B cell (primary cell): Measurements from ENCODE around the gene ARHGEF39. TPM values are rescaled to one million over a fixed set of nuclear protein-coding genes. Genes with fewer than 3 reads are reported as not detected.

ENCODE experiments used
- ATAC-seq: fragments of 200-7000 bp; cut with Tn5 transposase; one replicate; pipeline ENCODE4 v1.10.0; 2021; ENCODE audit warnings: low read depth, mild to moderate bottlenecking, moderate number of reproducible peaks, moderate library complexity
- CTCF ChIA-PET: fragments of 350-600 bp; sonication (Branson Sonifier 250); formaldehyde crosslinking; loops from one replicate; lab custom pipeline; 2021; ENCODE audit warnings: antibody characterized with exemption, inconsistent platforms; lab: Charles Lee
- POLR2A ChIA-PET: fragments of 350-600 bp; sonication (Branson Sonifier 250); formaldehyde crosslinking; loops from one replicate; lab custom pipeline; 2021; ENCODE audit warnings: antibody characterized with exemption; lab: Charles Lee
- DNase-seq: peaks from one replicate; pipeline ENCODE4 v3.0.0; 2013
- H2AFZ ChIP-seq: 2 replicates; pipeline ENCODE4 v1.6.1; 2012; ENCODE audit warnings: mild to moderate bottlenecking, low read depth, low read length; ENCODE audit not compliant: insufficient read depth, poor library complexity, severe bottlenecking
- H3K27ac ChIP-seq, 2 donors: 1 replicate in 1 of 2; 2 replicates in 1 of 2; pipeline ENCODE4 v1.5.1; 2012 to 2013; ENCODE audit warnings: low read length in 2 of 2, mild to moderate bottlenecking in 2 of 2, moderate library complexity in 1 of 2
- H3K27me3 ChIP-seq, 4 experiments: fragments of 200-600 bp in 1 of 4; sonication (generic) in 1 of 4; replicated peaks in 1 of 4; 1 replicate in 2 of 4; 2 replicates in 2 of 4; pipeline versions ENCODE4 v1.6.1 to v1.7.0; 2013 to 2016; ENCODE audit warnings: low read length in 3 of 4, mild to moderate bottlenecking in 2 of 4, mixed read lengths in 1 of 4, moderate library complexity in 1 of 4; ENCODE audit not compliant: insufficient read depth in 4 of 4, control insufficient read depth in 3 of 4; ENCODE audit errors: control extremely low read depth in 1 of 4
- H3K36me3 ChIP-seq, 2 experiments: replicated peaks in 1 of 2; 1 replicate in 1 of 2; 2 replicates in 1 of 2; pipeline versions ENCODE4 v1.6.1 to v1.7.1; 2013; ENCODE audit warnings: low read length in 1 of 2; ENCODE audit not compliant: insufficient read depth in 2 of 2, control insufficient read depth in 1 of 2; ENCODE audit errors: control extremely low read depth in 1 of 2, extremely low read depth in 1 of 2
- H3K4me1 ChIP-seq, 2 donors: fragments of 200-600 bp in 1 of 2; sonication (generic) in 1 of 2; 1 replicate in 1 of 2; 2 replicates in 1 of 2; pipeline versions ENCODE4 v1.5.1 to v1.6.1; 2013 to 2017; ENCODE audit warnings: low read length in 2 of 2; ENCODE audit not compliant: control insufficient read depth in 2 of 2, insufficient read depth in 2 of 2
- H3K4me2 ChIP-seq: replicated peaks from 2 replicates; pipeline ENCODE3; 2012; ENCODE audit warnings: mild to moderate bottlenecking, low read depth, low read length; ENCODE audit not compliant: poor library complexity, severe bottlenecking
- H3K4me3 ChIP-seq, 5 experiments: fragments of 200-600 bp in 1 of 5; sonication (generic) in 1 of 5; 1 replicate in 3 of 5; 2 replicates in 2 of 5; pipeline versions ENCODE4 v1.5.1 to v1.7.0; 2011 to 2016; ENCODE audit warnings: low read length in 4 of 5, mild to moderate bottlenecking in 4 of 5, low read depth in 2 of 5, control low read depth in 1 of 5, moderate library complexity in 1 of 5; ENCODE audit not compliant: insufficient read depth in 1 of 5; ENCODE audit errors: control extremely low read depth in 1 of 5, extremely low read depth in 1 of 5
- H3K79me2 ChIP-seq: fragments of 200-600 bp; sonication (generic); one replicate; pipeline ENCODE4 v1.6.0; 2016; ENCODE audit warnings: low read length; ENCODE audit not compliant: control insufficient read depth, insufficient read depth
- H3K9ac ChIP-seq: fragments of 200-600 bp; sonication (generic); 2 replicates; pipeline ENCODE4 v1.6.1; 2017; ENCODE audit warnings: mild to moderate bottlenecking, low read length, moderate library complexity
- H3K9me3 ChIP-seq, 3 donors: one replicate each; pipeline versions ENCODE4 v1.6.1 to v1.7.1; 2013; ENCODE audit warnings: low read length in 2 of 3; ENCODE audit not compliant: control insufficient read depth in 2 of 3, insufficient read depth in 1 of 3; ENCODE audit errors: control extremely low read depth in 1 of 3
- H4K20me1 ChIP-seq: 2 replicates; pipeline ENCODE4 v1.6.0; 2012; ENCODE audit warnings: mild to moderate bottlenecking, low read length; ENCODE audit not compliant: insufficient read depth, control insufficient read depth, poor library complexity, severe bottlenecking
- H3K27ac Mint-ChIP-seq: one replicate; pipeline ENCODE4 v1.8.0; 2021; ENCODE audit warnings: mixed read lengths
- H3K27me3 Mint-ChIP-seq: one replicate; pipeline ENCODE4 v1.8.0; 2021; ENCODE audit warnings: mixed read lengths
- H3K4me1 Mint-ChIP-seq: one replicate; pipeline ENCODE4 v1.8.0; 2021; ENCODE audit warnings: mixed read lengths
- H3K4me3 Mint-ChIP-seq: one replicate; pipeline ENCODE4 v1.8.0; 2021; ENCODE audit warnings: mixed read lengths
- H3K9me3 Mint-ChIP-seq: one replicate; pipeline ENCODE4 v1.8.0; 2022; ENCODE audit warnings: mixed read lengths; ENCODE audit not compliant: insufficient read depth
- CTCF ChIP-seq: fragments of 200-600 bp; IDR thresholded peaks from one replicate; pipeline ENCODE4 v1.8.0; 2022; ENCODE audit warnings: antibody characterized with exemption, mild to moderate bottlenecking
- EZH2 ChIP-seq: IDR thresholded peaks from 2 replicates; pipeline ENCODE4 v1.6.1; 2012; ENCODE audit warnings: borderline replicate concordance, low read depth, mild to moderate bottlenecking, moderate library complexity, low read length; ENCODE audit not compliant: insufficient read depth, poor library complexity, severe bottlenecking
- WGBS: methylation state at CpG from one replicate; pipeline ENCODE4 v1.1.5; 2013; ENCODE audit warnings: missing lambda C conversion rate; ENCODE audit not compliant: insufficient coverage; 5-methylcytosine and 5-hydroxymethylcytosine counted together
- intact Hi-C: fragments of 100-400 bp; cut with micrococcal nuclease; formaldehyde crosslinking; loops from one replicate; pipeline ENCODE4 v1.10.0; 2022
- polyA plus RNA-seq: library from polyadenylated mRNA; depleted of rRNA; stranded (reverse); fragments of >200 nt; gene quantifications from 2 replicates; pipeline ENCODE4 v1.2.3, GENCODE V29; 2012
- total RNA-seq, 2 donors: library from RNA; stranded (reverse); fragments of 120-200 nt in 1 of 2; gene quantifications; 1 replicate in 1 of 2; 2 replicates in 1 of 2; pipeline versions ENCODE4 v1.2.3 to v1.2.4, GENCODE V29; 2013 to 2022

Gene ARHGEF39
- total and polyA plus RNA-seq, 2 donors (not counting 1 experiment from before 2014, with no cell fraction given): 0.40 to 0.62 TPM

GRCh38 chr9:35705372-35705771, 40.4 kb upstream of the ARHGEF39 start:
- TF ChIP-seq EZH2 (no peak), CTCF (no peak)
- H3K4me1 Mint-ChIP-seq: no peaks in the 10 kb centered on the region

GRCh38 chr9:35703906-35704672, 39.1 kb upstream of the ARHGEF39 start:
- H3K27me3 ChIP-seq: no peaks in the 10 kb centered on the region
- H3K27me3 Mint-ChIP-seq: no peaks in the 10 kb centered on the region
- H3K4me2 ChIP-seq: no peak overlapping the region
- TF ChIP-seq CTCF: no peak
- ATAC-seq: no peak
- ChIA-PET CTCF (interaction anchor here (20.4 kb wide), 1 partner anchor 9 kb away, joined by 195 read pairs; the partner anchor contains the start of gene TPM2), POLR2A (no interaction called here)
- H2AFZ ChIP-seq: no peak overlapping the region
- no peak overlapping the region for H3K4me3 ChIP-seq
- intact Hi-C loops: no loop called here
- peaks cover 25% of the 10 kb centered on the region for H4K20me1 ChIP-seq
- H3K4me1 ChIP-seq: no peaks in the 10 kb centered on the region
- H3K9me3 ChIP-seq: no peaks in the 10 kb centered on the region
- no peak overlapping the region for H3K27ac ChIP-seq
- WGBS: 98% methylated on average over 26 of the region's 26 CpGs
- H3K27ac Mint-ChIP-seq: no peak overlapping the region
- H3K4me1 Mint-ChIP-seq: no peaks in the 10 kb centered on the region
- H3K9me3 Mint-ChIP-seq: no peaks in the 10 kb centered on the region
- no peak overlapping the region for H3K4me3 Mint-ChIP-seq
- H3K36me3 ChIP-seq: peaks cover 4 to 97% of the 10 kb centered on the region in 2 experiments
- peaks cover 13% of the 10 kb centered on the region for H3K79me2 ChIP-seq
- DNase-seq: no peak
- no peak overlapping the region for H3K9ac ChIP-seq

More at GRCh38 chr9:35705372-35705771, 40.4 kb upstream of the ARHGEF39 start:
- H3K27ac Mint-ChIP-seq: no peak overlapping the region
- Histone ChIP-seq H3K4me3 (no peak overlapping the region), H3K36me3 (peaks cover 4 to 90% of the 10 kb centered on the region in 2 experiments), H3K9ac (no peak overlapping the region), H3K79me2 (peaks cover 13% of the 10 kb centered on the region), H3K9me3 (no peaks in the 10 kb centered on the region), H2AFZ (no peak overlapping the region), H3K27ac (no peak overlapping the region), H3K4me2 (no peak overlapping the region), H3K27me3 (no peaks in the 10 kb centered on the region), H3K4me1 (no peaks in the 10 kb centered on the region), H4K20me1 (peaks cover 18% of the 10 kb centered on the region)
- DNase-seq: no peak
- 93% methylated on average over 8 of the region's 8 CpGs for WGBS
- intact Hi-C loops: no loop called here
- H3K27me3 Mint-ChIP-seq: no peaks in the 10 kb centered on the region
- ChIA-PET POLR2A (no interaction called here), CTCF (interaction anchor here (20.4 kb wide), 1 partner anchor 11 kb away, joined by 195 read pairs; the partner anchor contains the start of gene TPM2)
- no peaks in the 10 kb centered on the region for H3K9me3 Mint-ChIP-seq
- H3K4me3 Mint-ChIP-seq: no peak overlapping the region
- ATAC-seq: no peak
